NCI-H510A (cell line): ENCODE data around the gene NKD1.

Experiments used
- DNase-seq: peaks from one replicate; lab custom pipeline; 2025; lab: John Stamatoyannopoulos, UW

The NKD1 gene

DNA sequence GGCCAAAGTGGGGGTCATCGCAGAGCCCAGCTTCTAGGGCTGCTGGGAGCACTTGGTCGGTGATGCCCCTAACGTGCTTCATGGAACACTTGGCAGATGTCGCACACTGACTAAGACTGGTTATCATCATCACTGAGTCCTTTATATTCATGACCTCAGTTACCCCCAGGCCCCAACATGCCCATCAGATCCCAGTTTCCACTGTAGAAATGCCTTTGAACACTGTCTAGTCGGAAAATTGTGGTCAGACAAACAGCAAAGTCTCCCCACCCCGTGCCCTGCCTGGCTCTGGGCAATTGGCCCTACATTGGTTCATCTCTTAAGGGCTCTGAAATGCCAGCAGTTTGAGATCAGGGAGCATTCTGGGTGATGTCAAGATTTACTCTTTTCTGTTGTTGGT is 51.3 kb downstream of the NKD1 start:
- no peak for DNase-seq

DNA sequence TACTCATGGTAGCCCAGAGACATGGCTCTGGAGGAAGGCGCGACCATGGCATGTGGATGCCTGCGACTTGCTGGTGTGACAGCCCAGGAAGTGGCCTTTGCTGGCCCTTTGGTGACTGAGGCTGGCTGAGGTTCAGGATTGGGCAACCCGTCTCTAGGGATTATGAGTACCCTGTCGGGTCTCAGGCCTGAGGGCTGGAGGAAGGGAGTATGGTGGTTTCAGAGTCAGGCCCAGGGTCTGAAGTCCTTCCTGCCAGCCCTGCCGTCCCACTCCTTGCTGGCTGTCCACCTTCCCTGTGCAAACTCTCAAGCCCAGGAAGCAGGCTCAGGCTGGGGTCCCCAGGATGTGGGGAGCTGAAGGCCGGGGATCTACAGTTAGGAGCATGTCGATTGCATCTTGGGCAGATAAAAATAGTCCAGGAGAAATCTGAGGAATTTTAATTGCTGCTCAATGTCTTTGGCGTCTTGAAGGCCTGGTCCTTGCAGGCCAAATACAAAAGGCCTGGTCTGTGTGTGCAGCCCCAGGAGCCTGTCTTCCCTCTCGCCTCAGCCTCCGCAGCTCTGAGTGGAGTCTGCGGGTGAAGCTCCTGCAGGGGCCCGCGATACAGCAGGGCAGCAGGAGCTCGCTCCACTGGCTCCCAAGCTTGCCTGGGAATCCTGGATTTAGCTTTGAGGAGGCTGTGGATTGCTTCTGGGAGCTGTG is 52.5 kb downstream of the NKD1 start:
- no peak for DNase-seq

DNA sequence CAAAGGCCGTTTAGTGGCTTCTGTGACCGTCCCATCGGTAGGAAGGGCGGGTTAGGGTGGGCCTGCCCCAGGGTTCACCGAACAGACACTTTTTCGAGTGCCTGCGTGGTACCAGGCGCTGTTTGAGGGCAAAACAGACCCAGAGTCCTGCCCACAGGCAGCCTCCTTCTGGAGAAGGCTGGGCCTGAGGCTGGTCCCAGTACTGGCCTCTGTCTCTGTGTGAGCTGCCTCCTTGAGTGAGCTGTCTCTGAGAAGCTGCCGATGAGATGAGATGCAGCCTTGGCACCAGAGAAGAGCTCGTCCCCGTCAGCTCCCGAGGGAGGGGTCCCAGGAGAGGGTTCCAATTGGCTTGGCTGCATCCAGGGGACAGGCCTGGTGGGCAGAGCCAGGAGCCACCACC is 53.1 kb downstream of the NKD1 start:
- DNase-seq, result no peak

DNA sequence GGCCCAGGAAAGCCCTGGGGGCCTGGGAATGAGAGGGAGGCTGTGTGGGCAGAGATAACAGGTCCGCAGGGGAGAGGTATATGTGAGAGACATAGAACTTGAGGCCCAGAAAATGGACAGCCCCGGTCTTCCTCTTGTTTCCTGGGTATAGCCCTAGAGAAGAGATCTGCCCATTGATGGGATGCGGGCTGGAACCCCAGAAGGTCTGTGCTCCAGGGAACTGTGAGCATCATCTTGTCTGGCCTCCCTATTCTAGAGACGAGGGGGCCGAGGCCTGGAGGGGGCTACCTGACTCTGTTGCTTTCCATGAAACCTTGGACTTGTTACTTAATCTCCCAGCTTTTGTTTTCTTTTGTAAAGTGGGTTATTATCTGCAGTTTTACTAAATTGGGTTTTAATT is 53.9 kb downstream of the NKD1 start:
- DNase-seq, result no peak

DNA sequence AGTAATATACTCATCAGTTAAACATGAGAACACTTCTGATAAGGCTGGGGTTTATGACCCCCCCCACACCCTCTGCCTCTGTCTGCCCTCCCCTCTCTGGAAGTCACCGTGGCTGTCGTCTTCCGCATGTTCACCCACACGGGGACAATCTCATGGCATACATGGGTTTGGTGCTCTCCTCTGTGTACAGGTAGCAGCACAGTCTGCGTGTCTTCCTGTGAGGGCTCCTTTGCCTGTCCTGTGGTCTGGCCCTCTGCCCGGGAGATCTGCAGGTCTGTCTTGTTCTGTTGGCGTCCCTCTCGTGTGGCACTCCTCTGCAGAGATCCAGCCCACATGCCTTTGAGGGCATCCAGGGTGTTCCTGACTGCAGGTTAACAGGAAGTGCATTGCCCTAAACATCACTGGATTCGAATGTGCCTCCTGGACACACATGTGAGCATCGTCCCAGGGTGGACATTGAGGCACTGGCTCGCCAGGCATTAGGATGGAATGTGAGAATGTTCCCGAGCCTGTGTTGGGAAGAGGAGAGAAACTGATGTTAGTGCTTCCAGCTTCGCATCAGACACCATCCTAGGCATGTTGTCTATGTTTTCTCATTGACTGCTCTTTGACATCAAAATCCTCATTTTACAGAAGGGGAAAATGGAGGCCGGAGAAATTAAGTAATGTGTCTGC is 54.5 kb downstream of the NKD1 start:
- DNase-seq, result no peak

DNA sequence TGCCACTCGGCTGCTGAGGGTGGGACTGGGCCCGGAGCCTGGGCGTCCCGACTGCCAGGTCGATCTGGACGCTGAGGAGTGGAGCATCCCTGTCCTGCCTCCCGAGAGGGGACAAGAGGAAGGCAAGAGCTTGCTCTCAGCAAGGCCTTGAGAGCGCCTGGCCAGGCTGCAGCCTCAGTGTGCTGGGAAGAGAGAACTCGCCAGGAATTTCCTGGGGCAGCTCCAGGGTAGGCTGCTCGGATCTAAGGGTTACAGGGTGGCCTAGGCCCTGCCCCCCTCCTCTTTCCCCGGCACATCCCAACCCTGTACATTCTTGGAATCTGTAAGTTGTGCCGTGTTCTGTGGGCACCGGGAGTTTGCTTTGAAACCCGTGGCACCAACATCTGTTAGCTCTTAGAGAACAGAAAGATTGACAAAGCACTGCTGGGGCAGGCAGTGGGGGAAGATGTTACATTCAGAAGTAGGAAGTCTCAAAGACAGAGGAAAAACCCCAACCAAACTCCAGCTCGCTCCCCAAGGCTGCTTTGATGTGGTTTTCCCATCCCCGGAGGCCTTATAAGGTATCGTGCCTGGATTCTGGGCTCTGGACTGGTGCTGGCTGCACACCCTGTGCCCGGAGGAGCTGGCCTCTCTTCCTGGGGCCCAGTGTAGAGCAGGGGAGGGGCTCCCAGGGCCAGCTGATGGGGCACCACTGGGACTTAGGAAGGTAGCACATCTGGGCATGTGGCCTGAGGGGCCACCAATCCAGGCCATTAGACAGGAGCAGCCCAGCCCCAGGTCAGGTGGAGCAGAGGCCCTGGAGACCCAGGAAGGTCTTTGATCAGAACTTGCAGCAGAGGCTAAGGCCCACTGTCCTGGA is 55.2 kb downstream of the NKD1 start:
- DNase-seq, result no peak

DNA sequence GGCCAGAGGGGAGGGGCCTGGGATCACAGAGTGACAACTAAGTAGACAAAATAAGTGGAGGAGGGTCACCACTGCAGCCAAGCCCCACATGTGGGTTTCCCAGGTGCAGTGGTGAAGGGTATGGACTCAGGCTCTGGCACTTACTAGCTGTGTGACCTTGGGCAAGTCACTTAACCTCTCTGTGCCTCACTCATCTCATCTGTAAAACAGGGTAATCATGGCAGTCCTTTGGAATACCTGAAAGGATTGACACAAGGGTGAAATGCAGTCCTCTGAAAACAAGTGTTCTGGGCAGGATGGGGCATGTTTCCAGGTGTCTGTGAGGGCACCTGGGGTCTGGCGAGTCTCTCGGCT is 55.8 kb downstream of the NKD1 start:
- no peak for DNase-seq

DNA sequence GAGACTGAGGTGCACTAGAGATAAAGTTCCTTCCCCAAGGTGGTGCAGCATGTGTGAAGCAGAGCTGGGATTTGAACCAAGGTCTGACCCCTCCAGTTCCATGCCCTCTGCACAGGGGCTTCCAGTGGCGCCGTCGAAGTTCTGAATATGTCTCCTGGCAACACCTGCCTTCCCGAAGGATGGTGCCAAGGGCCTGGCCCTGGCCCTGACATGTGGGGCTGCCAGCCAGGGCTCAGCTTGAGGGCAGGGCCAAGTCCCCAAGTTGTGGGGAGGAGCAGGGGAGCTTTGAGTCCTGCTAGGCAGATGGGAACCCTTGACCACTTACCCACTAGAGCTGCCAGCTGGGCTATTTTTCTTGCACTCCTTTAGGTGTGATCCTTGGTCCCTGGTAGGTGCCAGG is 56.4 kb downstream of the NKD1 start:
- no peak for DNase-seq

DNA sequence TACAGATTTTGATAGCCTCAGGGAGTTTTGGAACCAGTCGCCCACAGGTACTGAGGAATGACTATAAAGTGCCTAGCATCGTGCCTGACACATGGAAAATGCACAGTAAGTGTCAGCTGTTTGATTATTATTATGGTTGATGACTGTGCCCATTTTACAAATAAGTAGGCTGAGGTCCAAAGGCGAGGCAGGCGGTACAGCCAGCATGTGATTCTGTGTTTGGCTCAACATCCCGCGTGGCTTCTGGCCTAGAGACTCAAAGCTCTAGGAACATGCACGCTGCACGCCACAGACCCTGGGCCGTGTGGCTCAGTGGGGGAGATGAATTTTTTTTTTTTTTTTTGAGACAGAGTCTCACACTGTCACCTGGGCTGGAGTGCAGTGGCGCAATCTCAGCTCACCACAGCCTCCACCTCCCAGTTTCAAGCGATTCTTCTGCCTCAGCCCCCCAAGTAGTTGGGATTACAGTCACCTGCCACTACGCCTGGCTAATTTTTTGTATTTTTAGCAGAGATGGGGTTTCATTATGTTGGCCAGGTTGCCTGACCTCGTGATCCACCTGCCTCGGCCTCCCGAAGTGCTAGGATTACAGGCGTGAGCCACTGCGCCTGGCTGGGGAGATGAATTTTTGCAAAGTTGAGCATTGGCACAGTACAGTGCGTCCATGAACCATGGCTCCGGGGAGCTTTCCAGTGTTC is 57.7 kb downstream of the NKD1 start:
- DNase-seq, result no peak

DNA sequence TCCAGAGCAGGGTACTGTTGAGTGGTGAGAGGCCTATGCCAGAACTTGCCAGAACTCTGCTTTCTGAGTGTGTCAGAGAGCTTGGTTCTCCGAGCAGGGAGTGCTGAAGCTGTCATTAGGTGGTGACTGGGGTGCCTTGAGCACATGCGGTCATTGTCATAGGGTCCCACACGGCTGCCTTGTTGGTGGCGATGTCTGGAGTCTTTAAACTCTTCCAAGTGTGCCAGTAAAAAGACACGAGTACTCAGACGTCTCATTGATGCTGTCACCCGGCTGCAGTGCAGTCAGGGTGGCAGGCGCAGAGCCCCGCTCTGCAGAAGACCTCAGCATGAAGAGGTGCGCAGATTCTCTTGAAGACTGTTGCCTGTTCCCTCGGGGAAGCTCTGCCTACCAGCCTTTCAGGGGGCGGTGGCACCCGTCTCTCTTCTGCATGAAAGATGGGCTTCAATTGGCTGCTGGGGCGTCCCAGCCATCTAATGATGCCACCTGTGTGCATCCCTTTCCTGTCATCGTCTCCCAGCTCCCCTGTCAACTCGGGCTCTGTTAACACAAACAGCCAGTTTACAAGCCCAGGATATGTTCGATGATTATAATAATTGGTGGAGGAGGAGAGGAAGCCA is 58.3 kb downstream of the NKD1 start:
- no peak for DNase-seq

DNA sequence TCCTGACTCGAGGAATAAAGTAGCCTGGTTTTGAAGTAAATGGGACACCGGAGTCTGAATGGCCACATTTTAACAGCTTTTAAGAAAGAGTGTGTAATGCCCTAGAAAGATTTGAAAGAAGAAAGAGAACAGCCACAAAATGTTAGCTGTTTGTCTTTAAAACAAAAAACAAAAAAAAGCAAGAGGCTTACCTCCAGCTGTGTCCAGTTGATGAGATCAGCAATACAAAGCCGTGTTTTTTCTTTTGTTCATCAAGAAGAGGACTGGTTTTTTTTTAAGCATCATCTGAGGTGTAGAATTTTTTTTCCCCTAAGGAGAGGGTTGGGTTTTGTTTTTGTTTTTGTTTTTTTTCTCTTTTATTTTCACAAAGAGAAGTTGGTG is 58.8 kb downstream of the NKD1 start:
- DNase-seq, result no peak

DNA sequence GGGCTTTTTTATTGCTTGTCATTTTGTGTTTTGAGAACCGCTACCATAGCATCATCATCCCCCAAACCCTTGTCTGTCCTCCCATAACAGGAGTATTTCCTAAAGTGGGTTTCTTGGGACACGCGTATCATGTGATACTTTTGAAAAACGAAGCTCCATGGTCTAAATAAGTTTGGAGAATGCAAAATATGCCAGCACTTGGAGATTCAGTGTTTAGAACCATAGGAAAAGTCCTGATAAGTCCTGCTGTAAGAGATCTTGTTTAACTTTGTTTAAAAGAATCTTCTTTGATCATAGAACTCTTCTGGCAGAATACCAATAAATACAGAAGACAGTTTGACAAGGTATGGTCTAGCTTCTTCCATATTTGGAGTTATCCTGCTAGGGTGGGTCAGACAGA is 59.3 kb downstream of the NKD1 start:
- DNase-seq, result no peak

DNA sequence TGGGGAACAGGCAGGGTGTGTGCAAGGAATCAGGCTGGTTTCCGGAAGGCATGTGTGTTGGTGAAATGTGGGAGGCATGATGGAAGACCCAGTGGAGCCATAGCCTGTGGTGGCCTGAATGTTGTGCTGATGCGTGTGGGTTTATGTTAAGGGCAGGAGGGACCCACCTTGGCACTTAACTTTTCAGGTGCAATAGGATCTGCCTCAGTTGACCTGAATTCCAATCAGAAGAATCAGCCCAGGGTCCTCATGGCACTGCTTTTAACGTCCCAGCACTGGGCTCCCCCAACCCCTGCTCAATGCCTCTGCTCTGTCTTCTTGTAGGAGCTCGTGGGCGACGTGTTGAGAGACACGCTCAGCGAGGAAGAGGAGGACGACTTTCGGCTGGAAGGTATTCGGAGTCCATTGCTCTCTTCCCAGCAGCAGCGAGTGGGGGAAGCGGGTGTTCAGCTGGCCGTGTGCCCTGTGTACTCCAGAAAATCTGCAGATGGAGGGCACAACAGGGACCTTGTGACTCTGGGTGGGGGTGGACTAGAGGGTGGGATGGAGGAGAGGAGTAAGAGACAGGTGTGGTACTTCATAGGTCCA is 59.9 kb downstream of the NKD1 start:
- no peak for DNase-seq

DNA sequence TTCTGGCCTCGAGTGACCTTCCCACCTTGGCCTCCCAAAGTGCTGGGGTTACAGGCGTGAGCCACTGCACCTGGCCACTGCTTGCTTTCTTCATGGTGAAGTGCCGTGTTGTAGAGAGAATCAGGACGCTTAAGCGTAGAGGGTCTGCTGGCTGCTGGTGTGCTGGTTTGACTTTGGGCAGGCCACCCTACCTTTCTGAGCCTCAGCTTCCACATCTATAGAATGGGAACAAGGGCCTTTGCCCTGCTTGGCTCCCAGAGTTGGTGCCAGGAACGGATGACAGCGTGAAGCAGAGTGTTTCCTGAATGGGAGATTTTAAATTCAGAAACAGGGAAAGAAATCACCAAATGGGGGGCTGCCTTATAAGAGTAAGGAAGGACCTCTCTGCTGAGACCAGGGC is 60.9 kb downstream of the NKD1 start:
- DNase-seq, result no peak

DNA sequence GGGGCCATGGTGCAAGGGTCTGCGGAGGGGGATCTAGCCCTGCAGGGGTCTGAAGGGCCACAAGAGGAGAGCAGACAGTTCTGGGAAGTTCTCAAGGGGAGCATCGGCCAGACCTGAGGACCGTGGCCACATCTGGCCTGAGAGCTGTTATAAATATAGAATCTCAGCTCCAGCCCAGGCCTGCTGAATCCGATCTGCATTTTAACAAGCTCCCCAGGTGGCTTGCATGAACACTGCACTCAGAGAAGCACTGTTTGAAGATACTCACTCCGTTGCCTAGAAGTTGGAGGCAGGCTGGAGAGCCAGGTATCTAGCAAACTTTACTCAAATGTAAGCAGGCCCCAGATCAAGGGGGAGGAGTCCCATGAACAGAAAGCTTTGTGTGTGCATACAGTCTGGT is 61.3 kb downstream of the NKD1 start:
- DNase-seq, result no peak

DNA sequence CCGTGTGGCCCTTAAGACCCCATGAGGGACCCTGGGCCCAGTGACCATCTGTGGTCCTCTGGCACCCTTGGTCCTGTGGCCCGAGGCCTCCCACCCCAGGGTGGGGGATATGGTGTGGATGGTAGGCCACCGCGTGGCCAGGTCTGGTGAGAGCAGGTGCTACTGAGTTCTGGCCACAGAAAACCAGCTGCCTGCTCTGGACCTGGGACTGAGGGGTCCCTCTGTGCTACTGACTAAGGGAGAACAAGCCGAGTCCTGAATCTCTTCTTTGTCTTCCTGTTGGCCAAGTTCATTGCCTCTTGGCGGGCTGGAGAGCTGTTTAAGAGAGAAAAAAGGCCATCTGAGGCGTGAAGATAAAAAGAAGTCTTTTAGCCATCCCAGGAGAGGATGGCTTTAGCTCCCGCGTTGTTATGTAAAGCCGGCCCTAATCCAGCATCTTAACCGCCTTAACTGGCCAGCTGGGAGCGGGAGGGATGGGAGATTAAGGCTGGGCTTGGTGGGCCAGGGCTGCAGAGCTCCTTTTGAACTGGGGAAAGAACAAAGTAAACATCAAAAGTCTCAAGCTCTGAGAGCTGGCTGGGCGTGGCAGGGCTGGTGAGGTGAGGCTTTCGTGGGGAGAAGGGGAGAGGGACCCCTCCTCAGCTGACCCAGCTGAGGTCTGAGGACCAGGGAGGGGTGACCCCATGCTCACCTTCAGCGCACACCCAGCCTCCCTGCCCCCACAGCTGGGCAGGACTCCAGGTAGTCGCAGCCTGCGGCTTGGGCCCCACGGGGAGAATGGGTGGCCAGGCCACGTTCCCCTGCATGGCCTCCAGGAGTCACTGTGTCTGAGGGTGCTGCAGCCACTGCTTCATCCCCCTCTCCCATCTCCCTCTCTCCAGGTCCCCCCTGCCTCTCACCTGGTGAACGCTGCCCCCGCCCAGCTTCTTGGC is 62.4 kb downstream of the NKD1 start:
- DNase-seq, result no peak

DNA sequence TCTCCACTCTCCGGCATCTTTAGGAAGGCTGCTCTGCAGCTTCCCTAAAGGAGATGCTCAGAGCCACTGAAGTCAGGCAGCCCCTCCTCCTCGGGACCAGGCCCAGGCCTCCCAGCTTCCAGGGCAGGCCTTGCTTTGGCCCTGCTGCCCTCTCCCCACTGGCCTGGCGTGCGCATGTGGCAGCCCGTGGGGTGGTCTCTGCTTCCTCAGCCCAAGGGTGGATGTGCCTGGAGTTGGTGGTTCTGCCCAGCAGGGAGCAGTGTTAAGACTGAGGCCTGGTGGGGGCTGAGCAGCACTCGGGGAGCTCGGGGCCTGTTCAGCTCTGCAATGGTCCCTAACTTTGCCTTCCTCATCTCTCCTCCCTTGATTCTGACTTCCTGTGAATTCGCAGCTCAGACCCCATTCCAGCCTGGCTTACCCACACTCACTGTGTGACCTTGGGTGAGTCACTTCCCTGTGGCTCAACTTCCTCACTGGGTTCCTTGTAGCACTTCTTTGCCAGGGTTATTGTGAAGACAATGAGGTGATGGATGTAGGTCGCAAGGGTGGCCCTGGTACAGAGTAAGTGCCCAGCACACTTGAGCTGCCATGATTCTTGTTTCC is 63.2 kb downstream of the NKD1 start:
- no peak for DNase-seq

DNA sequence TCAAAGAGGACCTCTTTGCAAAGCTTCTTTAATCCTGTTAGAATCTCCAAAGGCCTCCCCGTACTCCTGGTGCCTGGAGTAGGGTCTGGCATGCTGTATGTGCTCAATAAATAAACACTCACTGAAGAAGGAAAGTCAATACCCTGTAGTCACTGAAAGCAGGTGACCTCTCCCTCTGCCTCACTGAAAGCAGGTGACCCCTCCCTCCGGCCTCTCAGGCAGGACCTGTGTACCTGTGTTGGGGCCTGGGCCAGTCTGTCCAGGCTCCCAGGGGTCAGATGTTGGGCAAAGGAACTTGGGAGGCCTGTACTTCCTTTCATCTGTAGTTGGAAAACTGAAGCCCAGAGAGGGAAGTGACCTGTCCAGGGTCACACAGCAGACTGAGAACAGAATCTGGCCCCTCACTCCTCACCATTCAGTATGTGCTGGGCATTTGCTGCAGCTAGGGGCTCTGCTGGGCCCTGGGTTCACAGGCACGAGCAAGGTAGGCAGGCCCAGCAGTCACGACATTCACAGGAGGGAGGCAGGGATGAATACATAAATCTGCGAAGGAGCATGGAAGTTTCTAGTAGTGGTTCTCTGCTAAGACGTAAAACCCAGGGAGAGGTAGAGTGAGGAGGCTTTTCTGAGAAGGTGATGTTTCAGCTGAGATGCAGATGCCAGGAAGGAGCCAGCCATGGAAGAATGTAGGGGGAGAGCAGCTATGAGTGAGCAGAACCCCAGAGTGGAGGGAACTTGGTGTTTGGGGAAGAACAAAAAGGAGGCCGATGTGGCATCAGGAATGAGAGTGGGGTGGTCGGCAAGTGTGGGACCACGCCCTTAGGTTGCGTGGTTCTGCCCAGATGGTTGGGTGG is 64.0 kb downstream of the NKD1 start:
- no peak for DNase-seq

DNA sequence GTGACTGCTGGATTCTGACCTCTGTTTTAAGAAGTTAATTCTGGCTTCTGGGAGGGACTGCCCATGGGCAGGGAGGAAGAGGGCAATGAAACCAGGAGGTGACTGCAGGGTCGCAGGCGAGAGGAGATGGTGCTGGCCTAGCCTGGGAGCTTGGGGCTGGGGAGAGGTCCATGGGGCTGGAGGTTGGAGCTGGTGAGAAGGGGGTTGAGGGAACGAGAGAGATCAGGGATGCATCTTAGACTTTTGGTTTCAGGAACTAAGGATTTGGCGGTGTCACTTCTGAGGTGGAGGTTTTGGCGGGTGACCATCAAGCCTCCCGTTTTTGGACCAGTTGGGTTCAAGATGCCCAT is 64.6 kb downstream of the NKD1 start:
- DNase-seq, result no peak
